Coronary artery (tissue), 2 donors: ENCODE measurements around the gene FAM3A.

Experiments used
- DNase-seq: peaks from one replicate; pipeline ENCODE4 v3.0.0-alpha.2; 2017; ENCODE audit warnings: low spot score
- H3K27ac ChIP-seq, 2 donors: fragments of 200-600 bp; sonication (generic); one replicate each; pipeline ENCODE4 v1.5.1; 2016 to 2019
- H3K4me3 ChIP-seq: fragments of 200-600 bp; sonication (generic); 2 replicates; pipeline ENCODE4 v1.5.1; 2016; ENCODE audit warnings: mild to moderate bottlenecking, moderate library complexity
- TF ChIP-seq, protein P1 (sequence below): fragments of 200-600 bp; sonication (generic); IDR thresholded peaks from one replicate; pipeline ENCODE4 v1.5.1; 2019; ENCODE audit warnings: antibody characterized with exemption

FAM3A gene

DNA sequence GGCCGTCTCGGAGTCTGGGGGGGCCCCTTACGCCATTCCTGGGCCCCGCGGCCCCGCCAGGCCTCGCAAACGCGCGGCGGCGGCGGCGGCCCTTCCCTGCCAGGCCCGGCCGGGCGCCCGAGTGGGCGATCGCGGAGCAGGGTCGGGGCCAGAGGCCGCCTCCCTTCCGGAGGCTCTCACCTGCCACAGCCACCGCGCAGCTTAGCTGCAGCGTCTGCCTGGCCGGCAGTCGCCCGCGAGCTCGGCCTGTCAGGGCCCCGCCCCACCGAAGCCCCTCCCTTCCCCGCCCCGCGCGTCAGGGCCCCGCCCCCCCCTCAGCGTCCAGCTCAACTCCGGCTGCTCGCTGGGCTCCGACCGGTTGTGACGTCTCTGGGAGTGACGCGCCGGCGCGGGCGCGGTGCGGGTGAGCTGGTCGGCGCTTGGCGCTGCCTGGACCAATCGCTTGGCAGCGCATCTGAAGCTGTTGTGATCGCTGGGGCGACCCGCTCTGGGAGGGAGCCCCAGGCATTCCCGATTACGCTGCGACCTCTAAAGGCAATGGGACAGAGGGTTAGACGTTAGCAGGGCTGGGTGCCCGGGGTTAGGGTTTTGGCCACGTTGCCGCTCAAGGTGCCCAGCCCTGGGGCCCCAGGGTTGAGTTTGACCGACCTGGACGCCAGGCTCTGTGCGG, 25.5 kb downstream of the FAM3A start, which contains the start of gene SLC10A3:
Gene SLC10A3 (minus strand): TSS at position 216 of the 670 bp plus-strand sequence. CDS start 1,689 bp downstream, outside the sequence.
- peak within 1 kb of the TSS; percentile 87 to 88 for H3K27ac ChIP-seq
- peak within 1 kb of the TSS; percentile 72 for H3K4me3 ChIP-seq
- TF ChIP-seq, protein P1, sequence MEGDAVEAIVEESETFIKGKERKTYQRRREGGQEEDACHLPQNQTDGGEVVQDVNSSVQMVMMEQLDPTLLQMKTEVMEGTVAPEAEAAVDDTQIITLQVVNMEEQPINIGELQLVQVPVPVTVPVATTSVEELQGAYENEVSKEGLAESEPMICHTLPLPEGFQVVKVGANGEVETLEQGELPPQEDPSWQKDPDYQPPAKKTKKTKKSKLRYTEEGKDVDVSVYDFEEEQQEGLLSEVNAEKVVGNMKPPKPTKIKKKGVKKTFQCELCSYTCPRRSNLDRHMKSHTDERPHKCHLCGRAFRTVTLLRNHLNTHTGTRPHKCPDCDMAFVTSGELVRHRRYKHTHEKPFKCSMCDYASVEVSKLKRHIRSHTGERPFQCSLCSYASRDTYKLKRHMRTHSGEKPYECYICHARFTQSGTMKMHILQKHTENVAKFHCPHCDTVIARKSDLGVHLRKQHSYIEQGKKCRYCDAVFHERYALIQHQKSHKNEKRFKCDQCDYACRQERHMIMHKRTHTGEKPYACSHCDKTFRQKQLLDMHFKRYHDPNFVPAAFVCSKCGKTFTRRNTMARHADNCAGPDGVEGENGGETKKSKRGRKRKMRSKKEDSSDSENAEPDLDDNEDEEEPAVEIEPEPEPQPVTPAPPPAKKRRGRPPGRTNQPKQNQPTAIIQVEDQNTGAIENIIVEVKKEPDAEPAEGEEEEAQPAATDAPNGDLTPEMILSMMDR, result no peak
- peak; percentile 96 for DNase-seq

DNA sequence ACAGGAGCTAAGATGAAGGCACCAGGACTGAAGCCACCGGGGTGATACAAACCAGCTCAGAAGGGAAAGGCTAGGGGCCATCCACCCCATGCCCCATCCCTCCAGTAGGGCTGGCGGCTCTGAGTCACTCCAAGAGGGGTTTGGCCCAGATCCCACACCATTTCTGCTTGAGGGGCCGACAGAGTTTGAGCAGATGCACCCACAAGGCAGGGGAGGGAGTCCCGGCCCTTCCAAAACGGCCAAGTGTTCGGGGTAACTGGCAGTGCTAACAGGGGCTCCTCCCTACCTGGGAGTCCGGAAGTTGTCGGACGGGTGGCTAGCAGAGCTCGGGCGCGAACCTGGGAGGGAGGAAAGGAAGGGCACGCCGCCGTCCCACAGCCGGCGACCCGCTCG, 26.0 kb downstream of the FAM3A start:
- Histone ChIP-seq H3K4me3 (peak overlapping the region; percentile 72), H3K27ac (peak overlapping the region; percentile 87 to 88)
- no peak for DNase-seq
- TF ChIP-seq, protein P1, result no peak

DNA sequence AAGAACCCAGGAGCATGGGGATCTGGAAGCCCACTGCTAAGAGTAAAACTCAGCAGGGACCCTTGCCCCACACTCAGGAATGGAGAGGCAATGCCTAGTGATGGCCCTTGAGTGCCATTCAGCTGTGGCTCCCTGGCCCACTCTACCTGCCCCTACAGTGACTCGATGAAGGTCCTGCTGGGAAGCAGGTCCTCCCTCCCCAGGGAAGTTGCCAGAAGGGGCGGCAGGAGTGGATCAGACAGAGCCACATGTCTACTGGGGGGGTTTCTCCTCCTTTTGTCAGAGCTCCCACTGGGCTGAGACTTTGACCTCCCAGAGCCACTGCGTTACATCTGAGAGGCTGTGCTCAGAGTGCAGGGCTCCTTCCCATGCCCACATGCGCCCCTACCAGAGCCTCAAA, 26.9 kb downstream of the FAM3A start:
- peak overlapping the region; percentile 72 for H3K4me3 ChIP-seq
- DNase-seq, result no peak
- TF ChIP-seq, protein P1, result no peak
- H3K27ac ChIP-seq, result peak overlapping the region; percentile 87 to 88

DNA sequence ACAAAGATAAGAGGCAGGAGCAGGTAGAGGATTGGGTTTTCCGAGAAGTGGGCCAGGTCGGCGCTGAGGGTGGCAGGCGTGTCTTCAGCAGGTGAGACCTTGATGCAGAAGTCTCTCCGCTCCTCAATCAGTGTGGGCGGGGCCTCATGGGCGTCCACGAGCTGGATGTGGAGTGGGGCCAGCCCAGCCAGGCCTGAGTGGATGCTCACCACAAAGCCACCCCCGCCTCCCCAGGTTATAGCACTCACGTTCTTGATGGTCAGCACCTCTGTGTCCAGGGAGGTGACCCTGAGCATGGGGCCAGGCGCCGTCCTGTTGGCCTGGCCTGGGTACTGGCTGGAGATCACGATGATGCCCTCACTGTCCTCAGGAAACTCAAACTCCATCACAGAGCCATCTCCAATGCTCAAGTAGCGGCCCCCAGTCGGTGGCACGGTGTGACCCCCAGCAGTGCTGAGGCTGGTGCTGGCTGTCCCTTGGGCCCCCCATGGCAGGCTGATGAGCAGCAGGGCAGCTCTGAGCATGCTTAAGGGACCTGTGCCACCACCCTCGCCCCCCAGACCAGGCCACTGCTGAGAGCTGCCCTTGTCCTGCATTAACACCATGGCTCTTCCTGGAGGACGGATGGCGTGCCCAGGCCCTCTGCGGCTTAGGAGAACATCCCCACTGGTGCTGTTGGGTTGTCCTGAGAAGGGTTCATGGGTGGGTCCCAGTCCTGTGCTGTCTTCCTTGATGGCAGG, 27.5 kb downstream of the FAM3A start:
- peak overlapping the region; percentile 72 for H3K4me3 ChIP-seq
- TF ChIP-seq, protein P1, result no peak
- DNase-seq, result peak; percentile 70
- H3K27ac ChIP-seq, result peak overlapping the region in 1 of 2 donors; percentile 87

DNA sequence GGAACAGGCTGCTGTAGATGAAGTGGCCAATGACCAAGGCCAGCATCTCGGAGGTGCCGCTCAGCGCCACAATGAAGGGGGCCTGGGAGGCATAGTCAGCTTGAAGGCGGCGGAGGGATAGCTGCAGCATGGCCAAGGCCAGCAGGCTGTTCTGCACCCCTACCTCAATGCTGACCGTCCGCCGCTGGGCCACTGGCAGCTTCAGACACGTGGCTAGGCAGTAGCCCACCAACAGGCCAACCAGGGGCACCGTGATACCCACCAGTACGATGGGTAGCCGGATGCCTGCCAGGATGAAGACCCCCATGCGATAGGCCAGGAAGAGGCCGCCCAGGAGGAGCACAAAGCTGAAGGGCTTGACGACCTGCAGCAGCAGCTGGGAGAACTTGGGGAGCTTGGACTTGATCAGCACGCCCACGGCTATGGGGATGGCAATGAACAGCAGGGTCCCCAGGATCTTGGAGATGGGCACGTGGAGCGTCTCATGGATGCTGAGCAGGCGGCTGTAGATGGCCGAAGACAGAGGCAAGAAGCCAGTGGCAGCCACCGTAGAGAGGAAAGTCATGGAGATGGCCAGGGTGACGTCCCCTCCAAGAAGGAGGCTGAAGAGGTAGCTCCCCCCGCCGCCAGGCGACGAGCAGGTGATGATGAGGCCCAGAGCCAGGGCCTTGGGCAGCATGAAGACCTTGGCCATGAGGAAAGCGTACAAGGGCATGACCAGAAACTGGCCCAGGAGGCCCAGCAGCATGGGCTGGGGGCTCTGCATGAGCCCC, 28.3 kb downstream of the FAM3A start:
- TF ChIP-seq, protein P1, result no peak
- Histone ChIP-seq H3K27ac (peak overlapping the region in 1 of 2 donors; percentile 90), H3K4me3 (no peak overlapping the region)
- no peak for DNase-seq

DNA sequence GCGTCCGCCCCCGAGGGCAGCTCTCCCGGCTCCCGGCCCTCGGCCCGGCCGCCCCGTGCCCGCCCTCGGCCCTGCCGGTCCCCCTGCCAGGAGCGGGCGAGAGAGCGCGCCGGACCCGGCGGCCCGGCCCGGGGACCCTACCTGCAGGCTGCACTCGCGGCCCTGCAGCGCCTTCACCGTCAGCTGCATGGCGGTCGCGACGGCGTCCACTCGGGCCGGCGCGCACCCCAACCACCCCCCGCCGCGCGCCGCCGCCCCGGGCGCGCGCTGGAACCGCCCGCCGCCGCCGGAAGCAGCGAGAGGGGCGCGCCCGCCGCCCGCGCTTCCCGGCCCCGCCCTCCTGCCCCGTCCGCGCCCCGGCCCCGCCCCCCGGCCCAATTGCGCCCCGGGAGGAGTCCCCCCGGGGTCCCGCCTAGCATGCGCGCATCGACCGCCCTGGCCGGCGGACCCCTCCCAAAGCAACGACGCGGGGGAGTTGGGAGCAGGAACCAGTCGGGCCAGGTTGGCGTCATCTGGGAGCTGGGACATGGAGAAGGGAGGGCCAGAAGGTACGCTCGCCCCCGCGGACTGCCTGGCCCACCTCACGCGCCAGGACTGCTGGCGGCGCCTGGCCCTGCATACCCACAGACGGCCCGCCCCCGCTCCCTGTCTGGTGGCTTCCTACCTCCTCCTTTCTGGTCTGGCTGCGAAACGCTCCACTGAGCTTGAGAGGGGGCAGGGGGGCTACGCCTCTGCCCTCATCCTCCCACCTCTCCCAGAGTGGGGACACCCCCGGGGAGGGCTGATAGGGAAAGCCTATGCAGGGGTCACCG, 29.4 kb downstream of the FAM3A start, which contains the start of gene UBL4A:
Gene UBL4A (minus strand): TSS at position 220 of the 812 bp plus-strand sequence. CDS start 31 bp downstream, at position 189.
- H3K27ac ChIP-seq, result peak within 1 kb of the TSS; percentile 63 to 90
- TF ChIP-seq, protein P1, result no peak
- DNase-seq, result no peak
- H3K4me3 ChIP-seq, result peak within 1 kb of the TSS; percentile 85
